CD14-positive monocyte (primary cell): Measurements from ENCODE around the gene TMEM164. TPM values are rescaled to one million over a fixed set of nuclear protein-coding genes. Genes with fewer than 3 reads are reported as not detected.

Experiments
- DNase-seq, 3 donors: peaks; one replicate each; pipeline ENCODE4 v3.0.0-alpha.2; 2011 to 2022
- H2AFZ ChIP-seq: 2 replicates; pipeline ENCODE4 v1.6.0; 2012; ENCODE audit warnings: mild to moderate bottlenecking, low read depth, low read length, inconsistent platforms; ENCODE audit not compliant: insufficient read depth, poor library complexity, severe bottlenecking
- H3K27ac ChIP-seq, 2 donors: 1 replicate in 1 of 2; 2 replicates in 1 of 2; pipeline ENCODE4 v1.5.1; 2012 to 2013; ENCODE audit warnings: low read length in 2 of 2, control low read depth in 1 of 2, inconsistent platforms in 1 of 2, low read depth in 1 of 2, mild to moderate bottlenecking in 1 of 2
- H3K27me3 ChIP-seq, 2 donors: one replicate each; pipeline versions ENCODE4 v1.6.0 to v1.6.1; 2011 to 2013; ENCODE audit warnings: low read length in 2 of 2; ENCODE audit not compliant: control insufficient read depth in 2 of 2, insufficient read depth in 2 of 2
- H3K36me3 ChIP-seq, 2 donors: replicated peaks in 1 of 2; 1 replicate in 1 of 2; 2 replicates in 1 of 2; pipeline versions ENCODE4 v1.5.1 to v1.6.1; 2012 to 2013; ENCODE audit warnings: low read length in 2 of 2, control low read depth in 1 of 2, inconsistent platforms in 1 of 2, mild to moderate bottlenecking in 1 of 2; ENCODE audit not compliant: insufficient read depth in 2 of 2, control insufficient read depth in 1 of 2
- H3K4me1 ChIP-seq, 2 donors: 1 replicate in 1 of 2; 2 replicates in 1 of 2; pipeline versions ENCODE4 v1.5.1 to v1.6.1; 2012 to 2013; ENCODE audit warnings: low read length in 2 of 2, control low read depth in 1 of 2, inconsistent platforms in 1 of 2, mild to moderate bottlenecking in 1 of 2, moderate library complexity in 1 of 2; ENCODE audit not compliant: insufficient read depth in 2 of 2, control insufficient read depth in 1 of 2
- H3K4me2 ChIP-seq: replicated peaks from 2 replicates; pipeline ENCODE3; 2012; ENCODE audit warnings: low read length, moderate library complexity, mild to moderate bottlenecking; ENCODE audit not compliant: poor library complexity, severe bottlenecking; ENCODE audit errors: extremely low read depth
- H3K4me3 ChIP-seq, 3 experiments: fragments of 200-600 bp in 1 of 3; sonication (generic) in 1 of 3; replicated peaks in 1 of 3; 1 replicate in 2 of 3; 2 replicates in 1 of 3; pipeline ENCODE4 v1.5.1; 2011 to 2013; ENCODE audit warnings: low read length in 3 of 3, mild to moderate bottlenecking in 3 of 3, control low read depth in 2 of 3, low read depth in 2 of 3, inconsistent platforms in 1 of 3, moderate library complexity in 1 of 3
- H3K79me2 ChIP-seq: 2 replicates; pipeline ENCODE4 v1.6.0; 2012; ENCODE audit warnings: mild to moderate bottlenecking, control low read depth, inconsistent platforms, low read length, moderate library complexity; ENCODE audit not compliant: insufficient read depth
- H3K9ac ChIP-seq: 2 replicates; pipeline ENCODE4 v1.6.0; 2017; ENCODE audit warnings: low read length, mild to moderate bottlenecking; ENCODE audit not compliant: insufficient read depth, poor library complexity, severe bottlenecking
- H3K9me3 ChIP-seq, 2 donors: replicated peaks in 1 of 2; 1 replicate in 1 of 2; 2 replicates in 1 of 2; pipeline versions ENCODE4 v1.5.1 to v1.6.1; 2012 to 2013; ENCODE audit warnings: low read length in 2 of 2, control low read depth in 1 of 2; ENCODE audit not compliant: control insufficient read depth in 1 of 2, insufficient read depth in 1 of 2
- H4K20me1 ChIP-seq: 2 replicates; pipeline ENCODE4 v1.6.0; 2012; ENCODE audit warnings: mild to moderate bottlenecking, low read length, control low read depth, moderate library complexity; ENCODE audit not compliant: insufficient read depth
- H3K27ac Mint-ChIP-seq, 7 donors: one replicate each; pipeline ENCODE4 v1.8.0; 2020; ENCODE audit warnings: mild to moderate bottlenecking in 7 of 7, mixed read lengths in 7 of 7, moderate library complexity in 6 of 7, inconsistent platforms in 2 of 7
- H3K27me3 Mint-ChIP-seq, 3 donors: one replicate each; pipeline ENCODE4 v1.8.0; 2021 to 2022; ENCODE audit warnings: low read depth in 3 of 3, mild to moderate bottlenecking in 3 of 3, mixed read lengths in 3 of 3, moderate library complexity in 3 of 3, inconsistent platforms in 1 of 3
- H3K36me3 Mint-ChIP-seq, 2 donors: one replicate each; pipeline ENCODE4 v1.8.0; 2020; ENCODE audit warnings: mixed read lengths in 2 of 2, inconsistent platforms in 1 of 2, mild to moderate bottlenecking in 1 of 2
- H3K4me1 Mint-ChIP-seq: one replicate; pipeline ENCODE4 v1.8.0; 2020; ENCODE audit warnings: mild to moderate bottlenecking, mixed read lengths
- H3K4me3 Mint-ChIP-seq, 2 donors: one replicate each; pipeline ENCODE4 v1.8.0; 2020; ENCODE audit warnings: mild to moderate bottlenecking in 2 of 2, mixed read lengths in 2 of 2, moderate library complexity in 1 of 2
- H3K9me3 Mint-ChIP-seq, 7 donors: one replicate each; pipeline ENCODE4 v1.8.0; 2020 to 2022; ENCODE audit warnings: mixed read lengths in 7 of 7, mild to moderate bottlenecking in 6 of 7, moderate library complexity in 6 of 7, inconsistent platforms in 2 of 7
- WGBS: methylation state at CpG from one replicate; pipeline ENCODE4 v1.1.5; 2013; ENCODE audit warnings: missing lambda C conversion rate; ENCODE audit not compliant: insufficient coverage; 5-methylcytosine and 5-hydroxymethylcytosine counted together
- intact Hi-C, 2 donors: fragments of 100-400 bp; cut with micrococcal nuclease; formaldehyde crosslinking; loops; one replicate each; pipeline versions ENCODE4 v1.15.0 to v1.15.1; 2023
- polyA plus RNA-seq, 3 donors: library from polyadenylated mRNA; depleted of rRNA in 1 of 3; unstranded in 2 of 3; stranded (reverse) in 1 of 3; fragments of 300-500 nt in 2 of 3; fragments of >200 nt in 1 of 3; fragmentation: Illumina TruSeq in 2 of 3; gene quantifications; 1 replicate in 2 of 3; 2 replicates in 1 of 3; pipeline ENCODE4 v1.2.3, GENCODE V29; 2012 to 2021
- TF ChIP-seq, protein P1 (sequence below): fragments of 200-600 bp; IDR thresholded peaks from one replicate; pipeline ENCODE4 v1.8.0; 2022; ENCODE audit warnings: antibody characterized with exemption, mild to moderate bottlenecking

Gene TMEM164
- polyA plus RNA-seq, 3 donors, result 5.3 to 39.5 (median 7.3) TPM

DNA sequence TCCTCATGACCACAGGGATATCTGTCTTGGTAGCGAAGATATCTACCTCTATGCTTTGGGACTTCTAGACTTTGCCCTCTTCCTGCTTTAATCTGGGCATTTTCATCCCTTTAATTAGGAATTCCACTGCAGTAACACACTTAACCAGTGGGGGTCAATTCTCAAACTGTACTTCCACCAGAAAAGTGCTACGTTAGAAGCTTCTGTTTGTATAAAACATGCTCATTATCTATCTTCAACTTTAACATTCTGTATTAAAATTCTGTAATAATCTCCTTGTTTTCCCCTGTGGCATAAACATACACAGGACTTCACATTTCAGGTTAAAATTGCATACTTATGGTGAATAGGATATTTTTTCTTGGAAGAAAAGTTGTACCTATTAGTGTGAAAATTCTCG is 209.4 kb downstream of the TMEM164 start:
- no peak for DNase-seq
- Histone ChIP-seq H2AFZ (no peak overlapping the region), H3K27me3 (no peaks in the 10 kb centered on the region), H3K36me3 (peaks cover 0 to 4% of the 10 kb centered on the region in 2 donors), H3K79me2 (no peaks in the 10 kb centered on the region), H3K9ac (no peak overlapping the region), H4K20me1 (no peaks in the 10 kb centered on the region), H3K4me2 (no peak overlapping the region), H3K4me3 (no peak overlapping the region), H3K27ac (no peak overlapping the region), H3K4me1 (peaks cover 0 to 3% of the 10 kb centered on the region in 2 donors), H3K9me3 (no peaks in the 10 kb centered on the region)
- intact Hi-C loops, result no loop called here
- Mint-ChIP-seq H3K4me1 (peaks cover 7% of the 10 kb centered on the region), H3K27ac (no peak overlapping the region), H3K4me3 (no peak overlapping the region), H3K36me3 (peaks cover 0 to 5% of the 10 kb centered on the region in 2 donors), H3K9me3 (no peaks in the 10 kb centered on the region), H3K27me3 (peaks cover 0 to 6% (median 0%) of the 10 kb centered on the region in 3 donors)
- no CpG with 5 or more reads among the region's 3 CpGs for WGBS
- TF ChIP-seq, protein P1, sequence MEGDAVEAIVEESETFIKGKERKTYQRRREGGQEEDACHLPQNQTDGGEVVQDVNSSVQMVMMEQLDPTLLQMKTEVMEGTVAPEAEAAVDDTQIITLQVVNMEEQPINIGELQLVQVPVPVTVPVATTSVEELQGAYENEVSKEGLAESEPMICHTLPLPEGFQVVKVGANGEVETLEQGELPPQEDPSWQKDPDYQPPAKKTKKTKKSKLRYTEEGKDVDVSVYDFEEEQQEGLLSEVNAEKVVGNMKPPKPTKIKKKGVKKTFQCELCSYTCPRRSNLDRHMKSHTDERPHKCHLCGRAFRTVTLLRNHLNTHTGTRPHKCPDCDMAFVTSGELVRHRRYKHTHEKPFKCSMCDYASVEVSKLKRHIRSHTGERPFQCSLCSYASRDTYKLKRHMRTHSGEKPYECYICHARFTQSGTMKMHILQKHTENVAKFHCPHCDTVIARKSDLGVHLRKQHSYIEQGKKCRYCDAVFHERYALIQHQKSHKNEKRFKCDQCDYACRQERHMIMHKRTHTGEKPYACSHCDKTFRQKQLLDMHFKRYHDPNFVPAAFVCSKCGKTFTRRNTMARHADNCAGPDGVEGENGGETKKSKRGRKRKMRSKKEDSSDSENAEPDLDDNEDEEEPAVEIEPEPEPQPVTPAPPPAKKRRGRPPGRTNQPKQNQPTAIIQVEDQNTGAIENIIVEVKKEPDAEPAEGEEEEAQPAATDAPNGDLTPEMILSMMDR, result no peak

DNA sequence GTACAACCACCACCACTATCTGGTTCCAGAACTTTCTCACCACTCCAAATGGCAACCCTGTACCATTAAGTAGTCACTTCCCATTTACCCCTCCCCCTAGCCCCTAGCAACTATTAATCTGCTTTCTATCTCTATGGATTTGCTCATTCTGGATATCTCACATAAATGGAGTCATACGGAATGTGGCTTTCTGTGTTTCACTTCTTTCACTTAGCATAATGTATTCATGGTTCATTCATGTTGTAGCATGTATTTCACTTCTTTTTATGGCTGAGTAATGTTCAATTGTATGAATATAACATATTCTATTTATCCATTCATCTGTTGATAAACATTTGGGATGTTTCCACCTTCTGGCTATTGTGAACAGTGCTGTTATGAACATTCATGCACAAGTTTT is 210.3 kb downstream of the TMEM164 start:
- no peaks in the 10 kb centered on the region for H3K9me3 ChIP-seq
- no peaks in the 10 kb centered on the region for H4K20me1 ChIP-seq
- Mint-ChIP-seq H3K9me3 (no peaks in the 10 kb centered on the region), H3K4me1 (peaks cover 13% of the 10 kb centered on the region), H3K4me3 (no peak overlapping the region), H3K36me3 (peaks cover 0 to 3% of the 10 kb centered on the region in 2 donors), H3K27me3 (peaks cover 0 to 12% (median 0%) of the 10 kb centered on the region in 3 donors), H3K27ac (no peak overlapping the region)
- intact Hi-C loops, result no loop called here
- H3K4me1 ChIP-seq, result peaks cover 0 to 7% of the 10 kb centered on the region in 2 donors
- H3K27ac ChIP-seq, result no peak overlapping the region
- peaks cover 0 to 4% of the 10 kb centered on the region in 2 donors for H3K36me3 ChIP-seq
- no peak overlapping the region for H3K9ac ChIP-seq
- no peak overlapping the region for H3K4me3 ChIP-seq
- H2AFZ ChIP-seq, result no peak overlapping the region
- no peak for DNase-seq
- WGBS, result no CpG with 5 or more reads among the region's 1 CpG
- H3K79me2 ChIP-seq, result no peaks in the 10 kb centered on the region
- H3K4me2 ChIP-seq, result no peak overlapping the region
- TF ChIP-seq, protein P1, result no peak
- H3K27me3 ChIP-seq, result no peaks in the 10 kb centered on the region
